ENCODE data around the gene CHL1.

- TF ChIP-seq TCF12 (IDR thresholded peaks at IDR 0.05; ENCODE audit: low read depth) (no peak), CEBPB (IDR thresholded peaks at IDR 0.05) (no peak), TAF1 (IDR thresholded peaks at IDR 0.05; ENCODE audit: low read depth) (no peak), YY1 (IDR thresholded peaks at IDR 0.05; ENCODE audit: low read depth) (no peak), MAX (IDR thresholded peaks at IDR 0.05) (no peak), CREB1 (IDR thresholded peaks at IDR 0.05; ENCODE audit: low read depth) (no peak), ZBTB7A (IDR thresholded peaks at IDR 0.05; ENCODE audit: low read depth) (no peak)
- TF ChIP-seq, protein P1, sequence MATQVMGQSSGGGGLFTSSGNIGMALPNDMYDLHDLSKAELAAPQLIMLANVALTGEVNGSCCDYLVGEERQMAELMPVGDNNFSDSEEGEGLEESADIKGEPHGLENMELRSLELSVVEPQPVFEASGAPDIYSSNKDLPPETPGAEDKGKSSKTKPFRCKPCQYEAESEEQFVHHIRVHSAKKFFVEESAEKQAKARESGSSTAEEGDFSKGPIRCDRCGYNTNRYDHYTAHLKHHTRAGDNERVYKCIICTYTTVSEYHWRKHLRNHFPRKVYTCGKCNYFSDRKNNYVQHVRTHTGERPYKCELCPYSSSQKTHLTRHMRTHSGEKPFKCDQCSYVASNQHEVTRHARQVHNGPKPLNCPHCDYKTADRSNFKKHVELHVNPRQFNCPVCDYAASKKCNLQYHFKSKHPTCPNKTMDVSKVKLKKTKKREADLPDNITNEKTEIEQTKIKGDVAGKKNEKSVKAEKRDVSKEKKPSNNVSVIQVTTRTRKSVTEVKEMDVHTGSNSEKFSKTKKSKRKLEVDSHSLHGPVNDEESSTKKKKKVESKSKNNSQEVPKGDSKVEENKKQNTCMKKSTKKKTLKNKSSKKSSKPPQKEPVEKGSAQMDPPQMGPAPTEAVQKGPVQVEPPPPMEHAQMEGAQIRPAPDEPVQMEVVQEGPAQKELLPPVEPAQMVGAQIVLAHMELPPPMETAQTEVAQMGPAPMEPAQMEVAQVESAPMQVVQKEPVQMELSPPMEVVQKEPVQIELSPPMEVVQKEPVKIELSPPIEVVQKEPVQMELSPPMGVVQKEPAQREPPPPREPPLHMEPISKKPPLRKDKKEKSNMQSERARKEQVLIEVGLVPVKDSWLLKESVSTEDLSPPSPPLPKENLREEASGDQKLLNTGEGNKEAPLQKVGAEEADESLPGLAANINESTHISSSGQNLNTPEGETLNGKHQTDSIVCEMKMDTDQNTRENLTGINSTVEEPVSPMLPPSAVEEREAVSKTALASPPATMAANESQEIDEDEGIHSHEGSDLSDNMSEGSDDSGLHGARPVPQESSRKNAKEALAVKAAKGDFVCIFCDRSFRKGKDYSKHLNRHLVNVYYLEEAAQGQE (IDR thresholded peaks at IDR 0.05; ENCODE audit: low read depth): no peak
Measured at GRCh38 chr3:403826-404225, 207.3 kb downstream of the CHL1 start.

All from Ishikawa (cell line).